Peyer's patch (tissue), 4 donors: Measurements from ENCODE around the gene SMG7. TPM values are rescaled to one million over a fixed set of nuclear protein-coding genes. Genes with fewer than 3 reads are reported as not detected.

ENCODE experiments used
- DNase-seq, 3 donors: peaks; one replicate each; pipeline ENCODE4 v3.0.0-alpha.2; 2017 to 2019
- H3K27ac ChIP-seq, 4 donors: fragments of 200-600 bp; sonication (generic); one replicate each; pipeline ENCODE4 v1.5.1; 2016 to 2019
- H3K27me3 ChIP-seq, 2 donors: fragments of 200-600 bp; sonication (generic); one replicate each; pipeline ENCODE4 v1.5.1; 2019
- H3K36me3 ChIP-seq, 3 donors: fragments of 200-600 bp; sonication (generic); one replicate each; pipeline ENCODE4 v1.5.1; 2016 to 2019
- H3K4me1 ChIP-seq, 4 donors: fragments of 200-600 bp; sonication (generic); one replicate each; pipeline ENCODE4 v1.5.1; 2016 to 2019
- H3K4me3 ChIP-seq, 4 donors: fragments of 200-600 bp; sonication (generic); 1 replicate in 3 of 4; 2 replicates in 1 of 4; pipeline ENCODE4 v1.5.1; 2016 to 2019; ENCODE audit warnings: mild to moderate bottlenecking in 1 of 4
- H3K9me3 ChIP-seq, 4 donors: fragments of 200-600 bp; sonication (generic); one replicate each; pipeline ENCODE4 v1.5.1; 2016 to 2019; ENCODE audit warnings: mild to moderate bottlenecking in 1 of 4
- CTCF ChIP-seq, 6 experiments: fragments of 450-650 bp in 4 of 6; fragments of 200-600 bp in 2 of 6; sonication (generic) in 1 of 6; IDR thresholded peaks; one replicate each; pipeline ENCODE4 v1.5.1; 2017 to 2019; ENCODE audit warnings: antibody characterized with exemption in 6 of 6, mild to moderate bottlenecking in 3 of 6, moderate library complexity in 1 of 6
- POLR2A ChIP-seq, 2 donors: fragments of 450-650 bp; IDR thresholded peaks; one replicate each; pipeline ENCODE4 v1.5.1; 2017; ENCODE audit warnings: antibody characterized with exemption in 2 of 2, mild to moderate bottlenecking in 2 of 2, moderate library complexity in 2 of 2
- total RNA-seq, 4 donors: library from RNA; depleted of rRNA; stranded (reverse); fragments of >200 nt; gene quantifications; one replicate each; pipeline ENCODE4 v1.1.0, GENCODE V29; 2016

Gene SMG7
- total RNA-seq, 4 donors from 2014 or later = 46.2 to 72.7 (median 54.3) TPM

DNA sequence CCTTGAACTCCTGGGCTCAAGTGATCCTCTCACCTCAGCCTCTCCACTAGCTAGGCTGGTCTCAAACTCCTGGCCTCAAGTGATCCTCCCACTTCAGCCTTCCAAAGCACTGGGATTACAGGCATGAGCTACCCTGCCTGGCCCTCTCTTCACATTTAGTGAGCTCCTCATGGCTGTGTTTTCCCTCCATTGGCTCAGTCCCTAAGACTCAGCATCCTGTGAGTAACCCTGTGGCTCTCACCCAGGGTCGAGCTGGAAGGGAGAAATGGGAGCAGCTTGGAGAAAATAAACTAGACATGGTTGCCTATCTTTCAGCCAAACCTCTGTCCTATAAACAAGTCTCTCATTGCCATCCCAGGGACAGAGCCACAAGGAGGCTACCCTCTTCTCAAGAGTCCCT is 100.4 kb downstream of the SMG7 start:
- H3K27ac ChIP-seq = no peak overlapping the region
- no peaks in the 10 kb centered on the region for H3K36me3 ChIP-seq
- no peak overlapping the region for H3K4me3 ChIP-seq
- peaks cover 0 to 3% (median 1%) of the 10 kb centered on the region in 4 donors for H3K4me1 ChIP-seq
- DNase-seq = no peak
- H3K27me3 ChIP-seq = no peaks in the 10 kb centered on the region
- H3K9me3 ChIP-seq = no peaks in the 10 kb centered on the region
- TF ChIP-seq POLR2A (IDR thresholded peaks at IDR 0.05) = no peak
- TF ChIP-seq CTCF (IDR thresholded peaks at IDR 0.05) = no peak

DNA sequence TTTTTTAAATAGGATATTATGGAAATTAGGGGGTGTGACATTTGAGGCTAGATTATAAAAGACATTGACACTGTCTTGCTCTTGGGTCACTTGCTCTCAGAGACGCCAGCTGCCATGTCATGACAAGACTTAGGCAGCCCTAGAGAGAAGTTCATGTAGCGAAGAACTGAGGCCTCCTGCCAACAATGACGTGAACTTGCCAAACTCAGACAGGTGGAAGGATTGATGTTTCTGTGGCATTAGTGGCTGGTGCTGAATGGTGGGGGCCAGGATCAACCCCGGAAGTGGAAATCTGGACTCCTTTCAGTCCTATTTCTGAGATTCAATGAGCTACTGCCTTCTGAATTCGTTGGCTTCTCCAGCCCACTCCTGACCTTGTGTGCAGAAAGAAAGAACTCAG is 103.3 kb downstream of the SMG7 start:
- no peaks in the 10 kb centered on the region for H3K36me3 ChIP-seq
- no peak overlapping the region for H3K4me3 ChIP-seq
- no peak overlapping the region for H3K27ac ChIP-seq
- H3K4me1 ChIP-seq = peaks cover 0 to 4% (median 0%) of the 10 kb centered on the region in 4 donors
- TF ChIP-seq CTCF (IDR thresholded peaks at IDR 0.05) (no peak), POLR2A (IDR thresholded peaks at IDR 0.05) (no peak)
- no peaks in the 10 kb centered on the region for H3K9me3 ChIP-seq
- no peaks in the 10 kb centered on the region for H3K27me3 ChIP-seq
- DNase-seq = no peak

DNA sequence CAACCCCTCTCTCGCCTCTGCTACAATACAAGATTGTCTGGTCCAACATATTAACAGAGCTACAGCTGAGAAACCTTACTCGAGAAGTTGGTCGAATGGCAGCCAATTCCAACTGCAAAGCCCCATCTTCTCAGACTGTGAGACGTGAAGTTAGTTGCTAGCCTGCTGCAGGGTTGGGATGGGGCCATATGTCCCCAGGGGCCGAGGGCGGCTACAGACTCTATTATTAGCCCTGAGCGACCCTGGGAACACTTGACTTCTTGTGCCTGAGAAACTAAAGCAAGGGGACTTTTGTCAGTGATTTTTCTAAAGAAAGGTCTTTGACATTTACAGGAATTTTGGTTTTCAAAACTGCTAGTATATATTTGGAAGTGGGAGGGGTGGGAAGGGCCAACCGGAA is 104.2 kb downstream of the SMG7 start:
- H3K9me3 ChIP-seq = no peaks in the 10 kb centered on the region
- no peak overlapping the region for H3K4me3 ChIP-seq
- H3K36me3 ChIP-seq = no peaks in the 10 kb centered on the region
- H3K27me3 ChIP-seq = no peaks in the 10 kb centered on the region
- peaks cover 0 to 7% (median 0%) of the 10 kb centered on the region in 4 donors for H3K4me1 ChIP-seq
- TF ChIP-seq CTCF (IDR thresholded peaks at IDR 0.05) = no peak
- TF ChIP-seq POLR2A (IDR thresholded peaks at IDR 0.05) = no peak
- DNase-seq = no peak
- H3K27ac ChIP-seq = no peak overlapping the region

- TF ChIP-seq POLR2A (IDR thresholded peaks at IDR 0.05) (no peak), CTCF (IDR thresholded peaks at IDR 0.05) (no peak)
- no peak for DNase-seq
- Histone ChIP-seq H3K9me3 (no peaks in the 10 kb centered on the region), H3K27me3 (no peaks in the 10 kb centered on the region), H3K27ac (no peak overlapping the region), H3K4me1 (peaks cover 0 to 7% (median 0%) of the 10 kb centered on the region in 4 donors), H3K36me3 (no peaks in the 10 kb centered on the region), H3K4me3 (no peak overlapping the region)
Observed at GRCh38 chr1:183577897-183578465, 105.7 kb downstream of the SMG7 start.

GRCh38 chr1:183578856-183579255 is 106.6 kb downstream of the SMG7 start:
- Histone ChIP-seq H3K27ac (no peak overlapping the region), H3K36me3 (no peaks in the 10 kb centered on the region), H3K4me3 (no peak overlapping the region), H3K9me3 (no peaks in the 10 kb centered on the region), H3K4me1 (peaks cover 0 to 7% (median 0%) of the 10 kb centered on the region in 4 donors), H3K27me3 (no peaks in the 10 kb centered on the region)
- no peak for DNase-seq
- no peak for TF ChIP-seq POLR2A (IDR thresholded peaks at IDR 0.05)
- no peak for TF ChIP-seq CTCF (IDR thresholded peaks at IDR 0.05)

DNA sequence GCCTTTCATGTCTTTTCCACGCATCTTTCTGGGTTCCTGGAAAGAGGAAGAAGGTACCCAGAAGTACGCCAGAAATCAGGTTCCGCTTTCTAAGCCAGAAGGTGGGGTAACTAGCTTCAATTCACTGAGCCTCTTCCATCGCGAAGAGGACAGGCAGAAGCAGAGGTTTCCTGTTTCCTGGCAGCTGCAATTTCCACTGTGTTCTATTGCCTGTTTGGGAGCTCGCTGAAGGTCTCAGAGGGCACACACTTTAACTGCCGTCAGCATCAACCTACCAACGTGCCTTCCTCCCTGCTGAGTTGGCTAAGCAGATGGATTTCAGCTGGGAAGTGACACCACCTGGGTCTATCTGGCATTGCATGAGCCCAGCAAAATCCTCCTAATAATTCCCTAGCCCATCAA is 108.0 kb downstream of the SMG7 start:
- H3K4me3 ChIP-seq = no peak overlapping the region
- no peaks in the 10 kb centered on the region for H3K9me3 ChIP-seq
- no peaks in the 10 kb centered on the region for H3K36me3 ChIP-seq
- peaks cover 0 to 7% (median 0%) of the 10 kb centered on the region in 4 donors for H3K4me1 ChIP-seq
- peak overlapping the region in 1 of 4 donors; percentile 55 for H3K27ac ChIP-seq
- H3K27me3 ChIP-seq = no peaks in the 10 kb centered on the region
- DNase-seq = peak in 2 of 3 donors; percentile 50 to 61
- TF ChIP-seq CTCF (IDR thresholded peaks at IDR 0.05) = no peak
- TF ChIP-seq POLR2A (IDR thresholded peaks at IDR 0.05) = no peak
